HG03280 (cell line): ENCODE measurements around the gene GNB4.
A peak's percentile ranks its signal among the peaks of the same experiment; 100 is the strongest.

Source experiments
- ATAC-seq: cut with Tn5 transposase; IDR thresholded peaks from one replicate; pipeline ENCODE4 v1.9.1; 2021; ENCODE audit warnings: mild to moderate bottlenecking, moderate library complexity; ENCODE audit not compliant: unreplicated experiment

GNB4 gene

GRCh38 chr3:179451265-179452175 is at the start of gene GNB4:
GNB4 (minus strand) TSS chr3:179451470; CDS start chr3:179426200, 25,270 bp downstream.
- peak; percentile 71 for ATAC-seq

- ATAC-seq, result no peak
These were observed 44.2 kb upstream of the GNB4 start for GRCh38 chr3:179495483-179495882.

GRCh38 chr3:179493260-179493659 is 42.0 kb upstream of the GNB4 start:
- ATAC-seq, result no peak

- no peak for ATAC-seq
These were observed 36.9 kb upstream of the GNB4 start for GRCh38 chr3:179488213-179488612.

- no peak for ATAC-seq
These were observed 35.5 kb upstream of the GNB4 start for GRCh38 chr3:179486806-179487205.

GRCh38 chr3:179482857-179483256 is 31.6 kb upstream of the GNB4 start:
- no peak for ATAC-seq

- no peak for ATAC-seq
These were observed 24.9 kb upstream of the GNB4 start for GRCh38 chr3:179476215-179476614.

- no peak for ATAC-seq
These were observed 23.2 kb upstream of the GNB4 start for GRCh38 chr3:179474480-179474879.

- ATAC-seq, result no peak
These were observed 22.3 kb upstream of the GNB4 start for GRCh38 chr3:179473565-179473964.

- ATAC-seq, result no peak
These were observed 13.2 kb upstream of the GNB4 start for GRCh38 chr3:179464323-179465092.

GRCh38 chr3:179463319-179463718 is 12.0 kb upstream of the GNB4 start:
- no peak for ATAC-seq

- ATAC-seq, result no peak
These were observed 9.0 kb upstream of the GNB4 start for GRCh38 chr3:179460260-179460659.

GRCh38 chr3:179455954-179456353 is 4.7 kb upstream of the GNB4 start:
- no peak for ATAC-seq

GRCh38 chr3:179454887-179455286 is 3.6 kb upstream of the GNB4 start:
- ATAC-seq, result no peak

- no peak for ATAC-seq
These were observed 2.7 kb upstream of the GNB4 start for GRCh38 chr3:179453967-179454366.

- no peak for ATAC-seq
These were observed 1.6 kb upstream of the GNB4 start for GRCh38 chr3:179452872-179453271.

GRCh38 chr3:179452176-179452564 is 900 bp upstream of the GNB4 start:
- ATAC-seq, result no peak

GRCh38 chr3:179450901-179451264 is 387 bp downstream of the GNB4 start:
- ATAC-seq, result peak; percentile 12

- ATAC-seq, result no peak
These were observed 989 bp downstream of the GNB4 start for GRCh38 chr3:179450261-179450701.

- ATAC-seq, result no peak
These were observed 1.6 kb downstream of the GNB4 start for GRCh38 chr3:179449636-179450035.

- no peak for ATAC-seq
These were observed 4.0 kb downstream of the GNB4 start for GRCh38 chr3:179447251-179447650.

- ATAC-seq, result no peak
These were observed 4.8 kb downstream of the GNB4 start for GRCh38 chr3:179446501-179446900.
